ENCODE data around the gene PIP5K1B.
A peak's percentile ranks its signal among the peaks of the same experiment; 100 is the strongest.

The PIP5K1B gene

DNA sequence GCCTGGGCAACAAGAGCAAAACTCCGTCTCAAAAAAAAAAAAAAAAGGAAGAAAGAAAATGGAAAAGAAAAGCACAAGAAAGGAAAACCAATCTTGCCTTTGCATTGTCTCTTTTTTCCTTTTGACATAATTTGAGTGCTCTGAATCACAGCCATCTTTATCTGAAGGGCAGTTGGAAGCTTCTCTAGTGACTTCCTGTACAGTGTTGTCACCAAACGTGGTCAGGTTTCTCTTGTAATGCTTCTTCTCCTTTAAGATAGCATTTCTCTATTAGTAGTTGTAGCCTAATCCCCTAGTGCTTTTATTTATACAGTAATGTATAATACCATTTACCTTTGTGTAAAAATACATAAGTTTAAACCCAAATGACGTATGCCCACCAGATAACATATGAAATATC lies 290.7 kb downstream of the PIP5K1B start:
- no peak overlapping the region for H3K4me2 ChIP-seq (ENCODE audit: insufficient read depth, low read length, poor library complexity, severe bottlenecking)
- H3K36me3 ChIP-seq (replicated peaks in 1 of 2; ENCODE audit: control insufficient read depth in 2 of 2, insufficient read depth in 2 of 2, low read length in 2 of 2): peaks cover 0 to 73% of the 10 kb centered on the region in 2 donors
- no peak overlapping the region for H3K9ac ChIP-seq (ENCODE audit: low read depth, low read length, poor library complexity)
- H2BK5ac ChIP-seq (ENCODE audit: low read length): no peak overlapping the region
- no peak overlapping the region for H3K4ac ChIP-seq (ENCODE audit: low read length)
- H2AK5ac ChIP-seq (ENCODE audit: low read depth, low read length): no peak overlapping the region
- no peak overlapping the region for H2AFZ ChIP-seq (ENCODE audit: low read length)
- no peak for DNase-seq (ENCODE audit: low spot score)
- no peaks in the 10 kb centered on the region for H3K9me3 ChIP-seq (replicated peaks in 1 of 2; ENCODE audit: control insufficient read depth in 2 of 2, insufficient read depth in 1 of 2, low read depth in 1 of 2, low read length in 2 of 2)
- H3K4me3 ChIP-seq (ENCODE audit: low read length in 2 of 2): no peak overlapping the region
- no peaks in the 10 kb centered on the region for H3K27me3 ChIP-seq (ENCODE audit: control insufficient read depth in 3 of 3, insufficient read depth in 3 of 3, low read depth in 1 of 3, low read length in 3 of 3)
- no peak overlapping the region for H2BK12ac ChIP-seq (ENCODE audit: low read length)
- H2BK120ac ChIP-seq (ENCODE audit: low read depth, low read length): no peak overlapping the region
- H4K8ac ChIP-seq (ENCODE audit: low read depth, low read length): no peak overlapping the region
- no peak overlapping the region for H3K23ac ChIP-seq (ENCODE audit: low read depth, low read length, poor library complexity)
- H3K27ac ChIP-seq (replicated peaks; ENCODE audit: low read length): no peak overlapping the region
- no peaks in the 10 kb centered on the region for H3K79me1 ChIP-seq (ENCODE audit: low read depth, low read length)
- H4K91ac ChIP-seq (ENCODE audit: low read depth, low read length, poor library complexity): no peak overlapping the region
- no peak overlapping the region for H3K14ac ChIP-seq (ENCODE audit: low read length)
- whole genome bisulfite sequencing, 2 donors (ENCODE audit: extremely low coverage in 2 of 2, insufficient read length in 2 of 2, insufficient replicate concordance in 1 of 2): no CpG with 5 or more reads among the region's 3 CpGs
- H2BK15ac ChIP-seq (ENCODE audit: low read length): no peak overlapping the region
- H3K4me1 ChIP-seq (ENCODE audit: control insufficient read depth in 2 of 2, insufficient read depth in 1 of 2, low read depth in 1 of 2, low read length in 2 of 2): peaks cover 0 to 15% of the 10 kb centered on the region in 2 donors
- no peak overlapping the region for H3K18ac ChIP-seq (ENCODE audit: low read length)

DNA sequence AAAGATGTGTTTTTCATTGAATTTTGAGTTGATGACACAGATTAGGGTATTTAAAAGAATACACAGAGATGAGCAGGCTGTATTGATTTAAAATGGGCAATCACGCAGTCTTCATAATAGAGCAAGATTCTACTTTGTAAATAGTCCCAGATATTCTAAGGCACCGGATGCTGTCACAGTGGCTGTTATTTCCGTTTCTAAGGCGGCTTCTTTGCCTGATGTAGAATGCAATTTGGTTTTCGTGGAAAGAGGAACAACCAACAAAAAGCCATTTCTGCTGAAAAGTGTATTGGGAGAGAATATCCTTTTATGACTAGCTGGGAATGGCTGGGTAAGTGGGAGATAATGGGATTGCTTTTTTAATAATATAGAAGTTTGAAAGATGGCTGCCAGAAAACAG lies 291.4 kb downstream of the PIP5K1B start:
- Histone ChIP-seq H3K9ac (ENCODE audit: low read depth, low read length, poor library complexity) (no peak overlapping the region), H4K91ac (ENCODE audit: low read depth, low read length, poor library complexity) (no peak overlapping the region), H3K18ac (ENCODE audit: low read length) (no peak overlapping the region), H3K27ac (replicated peaks; ENCODE audit: low read length) (peak overlapping the region; percentile 83), H3K4me1 (ENCODE audit: control insufficient read depth in 2 of 2, insufficient read depth in 1 of 2, low read depth in 1 of 2, low read length in 2 of 2) (peaks cover 0 to 15% of the 10 kb centered on the region in 2 donors), H3K36me3 (replicated peaks in 1 of 2; ENCODE audit: control insufficient read depth in 2 of 2, insufficient read depth in 2 of 2, low read length in 2 of 2) (peaks cover 0 to 70% of the 10 kb centered on the region in 2 donors), H3K14ac (ENCODE audit: low read length) (no peak overlapping the region), H2AFZ (ENCODE audit: low read length) (no peak overlapping the region), H3K79me1 (ENCODE audit: low read depth, low read length) (no peaks in the 10 kb centered on the region), H2AK5ac (ENCODE audit: low read depth, low read length) (no peak overlapping the region), H3K27me3 (ENCODE audit: control insufficient read depth in 3 of 3, insufficient read depth in 3 of 3, low read depth in 1 of 3, low read length in 3 of 3) (no peaks in the 10 kb centered on the region), H3K4me3 (ENCODE audit: low read length in 2 of 2) (no peak overlapping the region), H3K23ac (ENCODE audit: low read depth, low read length, poor library complexity) (no peak overlapping the region), H3K4ac (ENCODE audit: low read length) (no peak overlapping the region), H3K4me2 (ENCODE audit: insufficient read depth, low read length, poor library complexity, severe bottlenecking) (no peak overlapping the region), H3K9me3 (replicated peaks in 1 of 2; ENCODE audit: control insufficient read depth in 2 of 2, insufficient read depth in 1 of 2, low read depth in 1 of 2, low read length in 2 of 2) (no peaks in the 10 kb centered on the region), H2BK5ac (ENCODE audit: low read length) (no peak overlapping the region), H2BK12ac (ENCODE audit: low read length) (no peak overlapping the region), H2BK120ac (ENCODE audit: low read depth, low read length) (no peak overlapping the region), H2BK15ac (ENCODE audit: low read length) (no peak overlapping the region), H4K8ac (ENCODE audit: low read depth, low read length) (no peak overlapping the region)
- WGBS, 2 donors (ENCODE audit: extremely low coverage in 2 of 2, insufficient read length in 2 of 2, insufficient replicate concordance in 1 of 2): no CpG with 5 or more reads among the region's 5 CpGs
- DNase-seq (ENCODE audit: low spot score): no peak

- H3K27me3 ChIP-seq (ENCODE audit: control insufficient read depth in 3 of 3, insufficient read depth in 3 of 3, low read depth in 1 of 3, low read length in 3 of 3): no peaks in the 10 kb centered on the region
- no CpG with 5 or more reads among the region's 3 CpGs for WGBS, 2 donors (ENCODE audit: extremely low coverage in 2 of 2, insufficient read length in 2 of 2, insufficient replicate concordance in 1 of 2)
These were observed 292.6 kb downstream of the PIP5K1B start for GRCh38 chr9:68997666-68998065.

DNA sequence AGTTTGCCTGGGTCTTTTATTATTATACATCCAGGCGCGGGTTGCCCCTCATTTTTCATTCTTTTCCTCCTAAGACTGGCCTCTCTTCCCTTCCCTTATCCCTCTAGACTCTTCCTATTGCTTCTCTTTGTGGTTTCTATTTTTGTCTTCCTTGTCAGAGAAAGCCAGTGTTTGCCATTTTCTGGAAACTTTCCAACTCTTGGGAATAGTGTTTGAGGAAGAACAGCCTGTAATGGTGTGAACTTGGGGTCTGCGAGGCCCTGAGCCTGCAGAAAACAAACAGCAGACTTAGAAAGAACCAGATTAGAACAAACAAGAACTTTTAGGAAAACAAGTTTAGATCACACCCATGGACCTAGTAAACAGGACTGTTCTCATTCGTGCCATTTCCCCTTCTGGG lies 293.3 kb downstream of the PIP5K1B start:
- Histone ChIP-seq H3K9ac (ENCODE audit: low read depth, low read length, poor library complexity) (no peak overlapping the region), H3K23ac (ENCODE audit: low read depth, low read length, poor library complexity) (no peak overlapping the region), H3K4me2 (ENCODE audit: insufficient read depth, low read length, poor library complexity, severe bottlenecking) (no peak overlapping the region), H2BK12ac (ENCODE audit: low read length) (no peak overlapping the region), H3K9me3 (replicated peaks in 1 of 2; ENCODE audit: control insufficient read depth in 2 of 2, insufficient read depth in 1 of 2, low read depth in 1 of 2, low read length in 2 of 2) (no peaks in the 10 kb centered on the region), H3K36me3 (replicated peaks in 1 of 2; ENCODE audit: control insufficient read depth in 2 of 2, insufficient read depth in 2 of 2, low read length in 2 of 2) (peaks cover 0 to 70% of the 10 kb centered on the region in 2 donors), H3K27ac (replicated peaks; ENCODE audit: low read length) (peak overlapping the region; percentile 83), H3K14ac (ENCODE audit: low read length) (no peak overlapping the region), H4K8ac (ENCODE audit: low read depth, low read length) (no peak overlapping the region), H2BK15ac (ENCODE audit: low read length) (no peak overlapping the region), H3K79me1 (ENCODE audit: low read depth, low read length) (no peaks in the 10 kb centered on the region), H2BK120ac (ENCODE audit: low read depth, low read length) (no peak overlapping the region), H2AFZ (ENCODE audit: low read length) (no peak overlapping the region), H3K4ac (ENCODE audit: low read length) (no peak overlapping the region), H3K4me3 (ENCODE audit: low read length in 2 of 2) (no peak overlapping the region), H3K27me3 (ENCODE audit: control insufficient read depth in 3 of 3, insufficient read depth in 3 of 3, low read depth in 1 of 3, low read length in 3 of 3) (no peaks in the 10 kb centered on the region), H3K4me1 (ENCODE audit: control insufficient read depth in 2 of 2, insufficient read depth in 1 of 2, low read depth in 1 of 2, low read length in 2 of 2) (peaks cover 0 to 19% of the 10 kb centered on the region in 2 donors), H4K91ac (ENCODE audit: low read depth, low read length, poor library complexity) (no peak overlapping the region), H3K18ac (ENCODE audit: low read length) (peak overlapping the region; percentile 58), H2AK5ac (ENCODE audit: low read depth, low read length) (no peak overlapping the region), H2BK5ac (ENCODE audit: low read length) (peak overlapping the region; percentile 76)
- no CpG with 5 or more reads among the region's 4 CpGs for WGBS, 2 donors (ENCODE audit: extremely low coverage in 2 of 2, insufficient read length in 2 of 2, insufficient replicate concordance in 1 of 2)
- no peak for DNase-seq (ENCODE audit: low spot score)

More at GRCh38 chr9:68997666-68998065, 292.6 kb downstream of the PIP5K1B start:
- Histone ChIP-seq H4K8ac (ENCODE audit: low read depth, low read length) (no peak overlapping the region), H2BK120ac (ENCODE audit: low read depth, low read length) (no peak overlapping the region), H4K91ac (ENCODE audit: low read depth, low read length, poor library complexity) (no peak overlapping the region), H2AFZ (ENCODE audit: low read length) (no peak overlapping the region), H3K27ac (replicated peaks; ENCODE audit: low read length) (peak overlapping the region; percentile 83), H2BK5ac (ENCODE audit: low read length) (no peak overlapping the region), H3K79me1 (ENCODE audit: low read depth, low read length) (no peaks in the 10 kb centered on the region), H2BK12ac (ENCODE audit: low read length) (no peak overlapping the region), H2BK15ac (ENCODE audit: low read length) (no peak overlapping the region), H3K14ac (ENCODE audit: low read length) (no peak overlapping the region), H3K23ac (ENCODE audit: low read depth, low read length, poor library complexity) (no peak overlapping the region), H3K4me3 (ENCODE audit: low read length in 2 of 2) (no peak overlapping the region), H3K18ac (ENCODE audit: low read length) (no peak overlapping the region), H3K4me1 (ENCODE audit: control insufficient read depth in 2 of 2, insufficient read depth in 1 of 2, low read depth in 1 of 2, low read length in 2 of 2) (peaks cover 0 to 15% of the 10 kb centered on the region in 2 donors), H3K9ac (ENCODE audit: low read depth, low read length, poor library complexity) (no peak overlapping the region), H2AK5ac (ENCODE audit: low read depth, low read length) (no peak overlapping the region), H3K36me3 (replicated peaks in 1 of 2; ENCODE audit: control insufficient read depth in 2 of 2, insufficient read depth in 2 of 2, low read length in 2 of 2) (peaks cover 0 to 70% of the 10 kb centered on the region in 2 donors), H3K4ac (ENCODE audit: low read length) (no peak overlapping the region), H3K9me3 (replicated peaks in 1 of 2; ENCODE audit: control insufficient read depth in 2 of 2, insufficient read depth in 1 of 2, low read depth in 1 of 2, low read length in 2 of 2) (no peaks in the 10 kb centered on the region), H3K4me2 (ENCODE audit: insufficient read depth, low read length, poor library complexity, severe bottlenecking) (no peak overlapping the region)
- peak; percentile 58 for DNase-seq (ENCODE audit: low spot score)
